Middle frontal gyrus (tissue), 1 donor: ENCODE data around the gene SCAI.
"Not testable (repeated sequence)": the region's sequence is repeated elsewhere in the genome, so short reads cannot be mapped to it uniquely, and the experiment has no call there.

ENCODE experiments used
- DNase-seq: peaks from one replicate; pipeline ENCODE4 v3.0.0-alpha.2; 2015; ENCODE audit warnings: low spot score; ENCODE audit errors: extremely low spot score

Gene SCAI

GRCh38 chr9:125143377-125144090 is at the start of gene SCAI:
SCAI (minus strand) TSS chr9:125143528; CDS start chr9:125143437, 91 bp downstream.
- peak; percentile 98 for DNase-seq

DNA sequence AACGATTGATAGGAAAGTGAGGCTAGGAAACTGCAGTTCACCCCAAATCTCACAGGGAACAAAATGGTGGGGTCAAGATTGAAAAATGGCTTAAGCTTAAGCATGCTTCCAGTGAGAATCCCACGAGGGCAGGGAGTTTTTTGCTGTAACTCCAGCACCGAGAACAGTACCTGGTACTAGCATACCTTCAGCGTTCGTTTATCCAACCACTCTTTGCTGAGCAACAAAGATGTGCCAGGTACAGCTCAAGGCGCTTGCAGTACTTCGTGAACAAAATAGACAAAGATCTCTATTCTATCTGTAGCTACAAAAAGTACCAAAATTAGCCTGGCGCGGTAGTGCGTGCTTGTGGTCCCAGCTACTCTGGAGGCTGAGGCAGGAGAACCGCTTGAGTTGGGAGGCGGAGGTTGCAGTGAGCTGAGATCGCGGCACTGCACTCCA is 47.1 kb upstream of the SCAI start:
- no peak for DNase-seq

GRCh38 chr9:125189361-125190289 is 46.3 kb upstream of the SCAI start, which contains the start of gene PPP6C:
PPP6C (minus strand) TSS chr9:125189803; CDS start chr9:125189718, 85 bp downstream.
- peak; percentile 92 for DNase-seq

DNA sequence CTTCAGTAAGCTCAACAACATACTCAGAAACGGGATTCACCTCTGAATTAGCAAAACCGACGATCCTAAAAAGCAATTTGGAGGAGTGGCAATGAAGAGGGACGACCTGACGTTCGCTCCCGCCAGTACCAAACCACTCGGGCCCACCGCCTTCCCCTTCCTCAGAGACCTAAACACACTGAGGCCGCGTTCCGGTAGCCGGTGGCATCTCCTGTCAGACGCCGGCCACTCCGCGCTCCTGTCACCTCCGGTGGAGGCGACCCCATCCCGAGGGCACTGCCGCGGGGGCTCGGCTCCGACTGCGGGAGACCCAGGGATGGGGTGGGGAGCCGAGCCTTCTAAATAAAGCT is 45.7 kb upstream of the SCAI start:
- DNase-seq, result no peak

DNA sequence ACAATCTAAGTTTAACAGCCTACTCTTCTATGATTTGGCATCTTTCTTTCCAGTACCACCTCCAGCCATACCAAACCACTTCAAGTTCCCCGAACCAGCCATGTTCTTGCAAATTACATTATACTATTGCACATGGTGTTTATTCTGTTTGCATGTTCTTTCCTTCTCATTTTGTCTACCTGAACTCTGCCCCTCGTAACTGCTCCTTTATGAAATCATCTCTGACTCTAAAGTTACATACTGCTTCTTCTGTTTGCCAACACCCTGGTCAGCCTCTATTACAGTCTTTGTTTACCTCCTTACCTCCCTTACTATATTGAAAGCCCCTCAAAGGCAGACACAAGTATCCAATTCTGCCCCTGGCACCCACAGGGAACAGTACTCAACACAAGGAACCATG is 40.2 kb upstream of the SCAI start:
- DNase-seq, result no peak

GRCh38 chr9:125183054-125183453 is 39.7 kb upstream of the SCAI start:
- DNase-seq, result no peak

GRCh38 chr9:125181756-125182155 is 38.4 kb upstream of the SCAI start:
- DNase-seq, result not testable (repeated sequence)

DNA sequence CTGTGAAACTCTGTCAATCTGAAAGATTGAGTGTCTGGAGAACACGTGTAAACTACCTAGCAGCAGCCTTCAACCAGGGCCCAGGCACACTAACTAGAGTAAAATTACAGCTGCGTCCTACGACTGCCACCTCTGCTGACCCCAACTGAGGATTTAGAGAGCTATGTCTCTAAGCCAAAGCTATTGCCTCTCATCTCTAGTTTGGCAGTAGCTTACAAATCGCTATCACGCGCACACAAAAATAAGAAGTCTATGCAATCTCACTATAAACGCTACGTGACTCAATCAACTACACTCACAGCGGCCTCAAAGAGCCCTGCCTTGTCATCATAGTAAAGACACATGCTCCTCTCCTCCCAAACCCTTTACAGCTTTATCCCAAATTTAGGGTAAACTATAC is 37.5 kb upstream of the SCAI start:
- no peak for DNase-seq

- DNase-seq, result not testable (repeated sequence)
Observed at GRCh38 chr9:125179776-125180175, 36.4 kb upstream of the SCAI start.

DNA sequence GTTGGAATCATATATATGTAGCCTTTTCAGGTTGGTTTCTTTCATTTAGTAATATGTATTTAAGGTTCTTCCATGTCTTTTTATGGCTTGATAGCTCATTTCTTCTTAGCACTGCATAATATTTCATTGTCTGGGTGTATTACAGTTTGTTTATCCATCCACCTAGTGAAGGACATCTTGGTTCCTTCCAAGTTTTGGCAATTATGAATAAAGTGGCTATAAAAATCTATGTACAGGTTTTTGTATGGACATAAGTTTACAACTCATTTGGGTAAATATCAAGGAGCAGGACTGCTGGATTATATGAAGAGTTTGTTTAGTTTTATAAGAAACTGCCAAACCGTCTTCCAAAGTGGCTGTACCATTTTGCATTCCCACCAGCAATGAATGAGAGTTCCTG is 34.6 kb upstream of the SCAI start:
- DNase-seq, result no peak

GRCh38 chr9:125176636-125177035 is 33.3 kb upstream of the SCAI start:
- no peak for DNase-seq

GRCh38 chr9:125172031-125172755 is 28.9 kb upstream of the SCAI start:
- no peak for DNase-seq

GRCh38 chr9:125169895-125170294 is 26.6 kb upstream of the SCAI start:
- DNase-seq, result no peak

- DNase-seq, result no peak
Observed at GRCh38 chr9:125166762-125167161, 23.4 kb upstream of the SCAI start.

DNA sequence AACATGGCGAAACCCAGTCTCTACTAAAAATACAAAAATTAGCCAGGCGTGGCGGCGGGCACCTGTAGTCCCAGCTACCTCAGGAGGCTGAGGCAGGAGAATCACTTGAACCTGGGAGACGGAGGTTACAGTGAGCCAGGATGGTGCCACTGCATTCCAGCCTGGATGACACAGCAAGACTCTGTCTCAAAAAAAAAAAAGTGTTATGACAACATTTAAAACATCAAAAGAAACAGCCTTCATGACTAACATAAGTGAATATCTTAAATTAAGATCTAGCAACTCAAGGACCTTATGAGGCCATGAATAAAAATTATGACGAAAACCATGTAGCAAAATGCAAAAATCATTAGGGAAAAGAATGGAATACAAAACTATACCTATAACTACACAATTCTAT is 19.6 kb upstream of the SCAI start:
- DNase-seq, result not testable (repeated sequence)

- DNase-seq, result no peak
Observed at GRCh38 chr9:125161284-125161918, 18.1 kb upstream of the SCAI start.

DNA sequence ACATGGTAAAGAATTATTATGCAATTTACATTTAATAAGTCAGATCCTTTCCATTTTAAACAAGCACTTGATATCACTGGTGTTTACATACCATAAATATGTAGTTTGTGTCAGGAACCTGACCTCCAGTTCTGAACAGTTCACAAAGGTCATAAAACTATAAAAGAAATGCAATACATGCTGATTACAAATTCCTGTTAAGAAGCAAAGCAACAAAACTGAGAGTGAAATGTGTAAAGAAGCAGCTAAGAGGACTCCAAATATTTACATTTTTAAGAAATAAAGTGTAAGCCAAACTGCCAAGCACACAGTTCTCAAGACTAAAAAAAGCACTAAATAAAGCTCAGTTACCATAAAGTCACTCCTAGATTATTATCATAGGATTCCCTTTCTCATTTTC is 17.4 kb upstream of the SCAI start:
- no peak for DNase-seq

DNA sequence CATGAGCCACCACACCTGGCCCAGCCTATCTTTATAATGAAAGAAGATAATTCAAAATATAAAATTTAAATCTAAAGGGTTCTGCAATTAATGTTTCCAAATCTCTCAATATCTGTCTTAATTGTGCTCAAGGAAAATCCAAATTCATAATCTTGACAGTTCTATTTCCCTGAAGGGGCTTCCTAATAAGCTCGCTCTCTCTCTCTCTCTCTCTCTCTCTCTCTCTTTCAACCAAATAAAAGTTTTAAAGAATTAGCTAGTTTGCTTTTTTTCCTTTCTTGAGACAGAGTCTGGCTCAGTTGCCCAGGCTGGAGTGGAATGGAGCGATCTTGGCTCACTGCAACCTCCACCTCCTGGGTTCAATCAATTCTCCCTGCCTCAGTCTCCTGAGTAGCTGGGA is 13.2 kb upstream of the SCAI start:
- no peak for DNase-seq

GRCh38 chr9:125153712-125154367 is 10.5 kb upstream of the SCAI start:
- no peak for DNase-seq

DNA sequence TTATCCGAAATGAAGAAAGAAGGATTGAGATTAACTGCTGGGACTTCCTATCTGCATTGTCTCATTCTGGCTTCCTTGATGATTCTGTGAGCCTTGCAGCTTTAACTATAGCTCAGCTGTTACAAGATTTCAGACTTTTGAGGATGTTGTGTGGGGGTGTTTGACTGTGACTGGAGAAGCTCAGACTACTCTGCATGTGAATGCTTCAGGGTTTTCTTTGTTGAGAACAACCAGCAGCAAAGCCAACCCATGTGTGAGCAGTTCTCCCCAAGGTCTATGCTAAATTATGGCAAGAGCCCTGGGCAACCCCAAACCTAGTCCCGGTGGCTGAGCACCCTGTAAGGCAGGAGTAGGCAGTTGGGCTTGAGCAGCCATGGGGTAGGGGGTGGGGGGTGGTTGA is 8.4 kb upstream of the SCAI start:
- peak; percentile 23 for DNase-seq
